ENCODE measurements around the gene RNF5. TPM values are rescaled to one million over a fixed set of nuclear protein-coding genes. Genes with fewer than 3 reads are reported as not detected.

RNF5 gene
- total RNA-seq, 1 donor from 2014 or later = 90.1 TPM

GRCh38 chr6:32213649-32214048 is 35.4 kb downstream of the RNF5 start:
- TF ChIP-seq CTCF (IDR thresholded peaks at IDR 0.05; ENCODE audit: insufficient read depth, low read length, poor library complexity, severe bottlenecking) = no peak
- no peak for DNase-seq (ENCODE audit: low read depth)
- H3K27me3 ChIP-seq (ENCODE audit: control insufficient read depth, insufficient read depth, low read length) = peaks cover 5% of the 10 kb centered on the region
- H3K36me3 ChIP-seq (ENCODE audit: control insufficient read depth, insufficient read depth, low read length) = no peaks in the 10 kb centered on the region
- H3K4me3 ChIP-seq (ENCODE audit: low read depth, low read length) = no peak overlapping the region

GRCh38 chr6:32214126-32214525 is 35.9 kb downstream of the RNF5 start:
- no peak for DNase-seq (ENCODE audit: low read depth)
- Histone ChIP-seq H3K27me3 (ENCODE audit: control insufficient read depth, insufficient read depth, low read length) (peaks cover 5% of the 10 kb centered on the region), H3K4me3 (ENCODE audit: low read depth, low read length) (no peak overlapping the region), H3K36me3 (ENCODE audit: control insufficient read depth, insufficient read depth, low read length) (no peaks in the 10 kb centered on the region)
- TF ChIP-seq CTCF (IDR thresholded peaks at IDR 0.05; ENCODE audit: insufficient read depth, low read length, poor library complexity, severe bottlenecking) = no peak

GRCh38 chr6:32215617-32216016 is 37.4 kb downstream of the RNF5 start:
- TF ChIP-seq CTCF (IDR thresholded peaks at IDR 0.05; ENCODE audit: insufficient read depth, low read length, poor library complexity, severe bottlenecking) = no peak
- no peak for DNase-seq (ENCODE audit: low read depth)
- H3K36me3 ChIP-seq (ENCODE audit: control insufficient read depth, insufficient read depth, low read length) = no peaks in the 10 kb centered on the region
- H3K27me3 ChIP-seq (ENCODE audit: control insufficient read depth, insufficient read depth, low read length) = peaks cover 7% of the 10 kb centered on the region
- H3K4me3 ChIP-seq (ENCODE audit: low read depth, low read length) = no peak overlapping the region

- Histone ChIP-seq H3K36me3 (ENCODE audit: control insufficient read depth, insufficient read depth, low read length) (no peaks in the 10 kb centered on the region), H3K27me3 (ENCODE audit: control insufficient read depth, insufficient read depth, low read length) (peaks cover 7% of the 10 kb centered on the region), H3K4me3 (ENCODE audit: low read depth, low read length) (no peak overlapping the region)
- DNase-seq (ENCODE audit: low read depth) = no peak
- TF ChIP-seq CTCF (IDR thresholded peaks at IDR 0.05; ENCODE audit: insufficient read depth, low read length, poor library complexity, severe bottlenecking) = no peak
These were observed 38.1 kb downstream of the RNF5 start for GRCh38 chr6:32216285-32216684.

- Histone ChIP-seq H3K27me3 (ENCODE audit: control insufficient read depth, insufficient read depth, low read length) (peaks cover 7% of the 10 kb centered on the region), H3K36me3 (ENCODE audit: control insufficient read depth, insufficient read depth, low read length) (no peaks in the 10 kb centered on the region), H3K4me3 (ENCODE audit: low read depth, low read length) (no peak overlapping the region)
- no peak for TF ChIP-seq CTCF (IDR thresholded peaks at IDR 0.05; ENCODE audit: insufficient read depth, low read length, poor library complexity, severe bottlenecking)
- no peak for DNase-seq (ENCODE audit: low read depth)
These were observed 38.8 kb downstream of the RNF5 start for GRCh38 chr6:32216998-32217397.

- Histone ChIP-seq H3K4me3 (ENCODE audit: low read depth, low read length) (no peak overlapping the region), H3K27me3 (ENCODE audit: control insufficient read depth, insufficient read depth, low read length) (peaks cover 8% of the 10 kb centered on the region), H3K36me3 (ENCODE audit: control insufficient read depth, insufficient read depth, low read length) (no peaks in the 10 kb centered on the region)
- no peak for TF ChIP-seq CTCF (IDR thresholded peaks at IDR 0.05; ENCODE audit: insufficient read depth, low read length, poor library complexity, severe bottlenecking)
- DNase-seq (ENCODE audit: low read depth) = no peak
These were observed 40.0 kb downstream of the RNF5 start for GRCh38 chr6:32218167-32218566.
